ENCODE data around the gene BDP1. TPM values are rescaled to one million over a fixed set of nuclear protein-coding genes. Genes with fewer than 3 reads are reported as not detected.
A peak's percentile ranks its signal among the peaks of the same experiment; 100 is the strongest.
"Not testable (repeated sequence)": the region's sequence is repeated elsewhere in the genome, so short reads cannot be mapped to it uniquely, and the experiment has no call there.

The BDP1 gene
- total RNA-seq, 1 donor from 2014 or later, result 24.1 TPM

DNA sequence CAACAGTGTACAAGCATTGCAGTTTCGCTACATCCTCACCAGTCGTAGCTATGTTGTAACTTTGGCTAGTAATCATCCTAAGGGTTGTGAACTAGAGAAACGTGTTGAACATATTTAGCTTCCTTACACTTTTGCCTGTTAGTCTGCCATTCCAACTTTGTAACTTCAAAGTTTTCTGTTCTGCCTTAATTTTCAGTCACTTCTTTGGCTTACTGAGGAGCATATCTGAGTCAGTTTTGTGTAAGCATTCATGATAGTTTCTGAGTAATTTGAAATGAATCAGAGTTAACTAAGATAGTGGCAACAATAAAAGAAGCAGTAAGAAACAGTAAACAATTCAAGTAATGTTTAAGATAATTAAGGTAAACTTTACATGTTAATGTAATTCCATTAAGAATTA is 72.8 kb downstream of the BDP1 start:
- no peaks in the 10 kb centered on the region for H3K27me3 ChIP-seq (ENCODE audit: control insufficient read depth, insufficient read depth, low read length)
- no peak overlapping the region for H3K4me3 ChIP-seq (ENCODE audit: low read depth, low read length)
- TF ChIP-seq, protein P1, sequence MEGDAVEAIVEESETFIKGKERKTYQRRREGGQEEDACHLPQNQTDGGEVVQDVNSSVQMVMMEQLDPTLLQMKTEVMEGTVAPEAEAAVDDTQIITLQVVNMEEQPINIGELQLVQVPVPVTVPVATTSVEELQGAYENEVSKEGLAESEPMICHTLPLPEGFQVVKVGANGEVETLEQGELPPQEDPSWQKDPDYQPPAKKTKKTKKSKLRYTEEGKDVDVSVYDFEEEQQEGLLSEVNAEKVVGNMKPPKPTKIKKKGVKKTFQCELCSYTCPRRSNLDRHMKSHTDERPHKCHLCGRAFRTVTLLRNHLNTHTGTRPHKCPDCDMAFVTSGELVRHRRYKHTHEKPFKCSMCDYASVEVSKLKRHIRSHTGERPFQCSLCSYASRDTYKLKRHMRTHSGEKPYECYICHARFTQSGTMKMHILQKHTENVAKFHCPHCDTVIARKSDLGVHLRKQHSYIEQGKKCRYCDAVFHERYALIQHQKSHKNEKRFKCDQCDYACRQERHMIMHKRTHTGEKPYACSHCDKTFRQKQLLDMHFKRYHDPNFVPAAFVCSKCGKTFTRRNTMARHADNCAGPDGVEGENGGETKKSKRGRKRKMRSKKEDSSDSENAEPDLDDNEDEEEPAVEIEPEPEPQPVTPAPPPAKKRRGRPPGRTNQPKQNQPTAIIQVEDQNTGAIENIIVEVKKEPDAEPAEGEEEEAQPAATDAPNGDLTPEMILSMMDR (IDR thresholded peaks at IDR 0.05; ENCODE audit: insufficient read depth, low read length, poor library complexity, severe bottlenecking), result no peak
- peaks cover 1% of the 10 kb centered on the region for H3K36me3 ChIP-seq (ENCODE audit: control insufficient read depth, insufficient read depth, low read length)
- no peak for DNase-seq (ENCODE audit: low read depth)

DNA sequence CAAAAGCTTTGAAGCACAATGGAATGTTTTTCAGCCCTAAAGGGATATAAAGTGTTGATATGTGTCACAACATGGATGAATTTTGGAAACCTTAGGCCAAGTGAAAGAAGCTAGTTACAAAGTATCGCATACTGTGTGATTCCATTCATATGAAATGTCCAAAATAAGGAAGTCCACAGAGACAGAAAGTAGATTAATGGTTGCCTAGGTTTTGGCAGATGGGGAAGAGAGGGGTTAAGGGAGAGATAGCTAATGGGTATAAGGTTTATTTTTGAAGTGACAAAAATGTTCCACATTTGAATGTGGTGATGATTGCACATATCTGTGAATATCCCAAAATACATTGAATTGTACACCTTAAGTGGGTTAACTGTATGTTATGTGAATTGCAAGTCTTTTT is 74.2 kb downstream of the BDP1 start:
- no peaks in the 10 kb centered on the region for H3K36me3 ChIP-seq (ENCODE audit: control insufficient read depth, insufficient read depth, low read length)
- H3K27me3 ChIP-seq (ENCODE audit: control insufficient read depth, insufficient read depth, low read length), result no peaks in the 10 kb centered on the region
- H3K4me3 ChIP-seq (ENCODE audit: low read depth, low read length), result no peak overlapping the region
- no peak for DNase-seq (ENCODE audit: low read depth)
- TF ChIP-seq, protein P1 (IDR thresholded peaks at IDR 0.05; ENCODE audit: insufficient read depth, low read length, poor library complexity, severe bottlenecking), result no peak

DNA sequence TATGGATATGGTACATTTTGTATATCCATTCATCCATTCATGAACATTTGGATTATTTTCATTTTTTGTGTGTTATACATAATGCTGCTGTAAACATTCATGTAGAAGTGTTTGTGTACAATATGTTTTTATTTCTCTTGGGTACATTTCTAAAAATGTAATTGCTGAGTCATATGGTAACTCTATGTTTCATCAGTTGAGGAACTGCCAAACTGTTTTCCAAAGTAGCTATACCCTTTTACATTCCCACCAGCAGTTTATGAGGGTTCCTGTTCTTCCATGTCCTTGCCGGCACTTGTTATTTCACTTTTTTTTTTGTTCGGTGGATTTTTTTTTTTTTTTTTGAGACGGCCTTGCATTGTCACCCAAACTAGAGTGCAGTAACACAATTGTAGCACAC is 77.7 kb downstream of the BDP1 start:
- no peaks in the 10 kb centered on the region for H3K27me3 ChIP-seq (ENCODE audit: control insufficient read depth, insufficient read depth, low read length)
- H3K4me3 ChIP-seq (ENCODE audit: low read depth, low read length), result no peak overlapping the region
- H3K36me3 ChIP-seq (ENCODE audit: control insufficient read depth, insufficient read depth, low read length), result peaks cover 2% of the 10 kb centered on the region
- no peak for DNase-seq (ENCODE audit: low read depth)
- TF ChIP-seq, protein P1 (IDR thresholded peaks at IDR 0.05; ENCODE audit: insufficient read depth, low read length, poor library complexity, severe bottlenecking), result no peak

DNA sequence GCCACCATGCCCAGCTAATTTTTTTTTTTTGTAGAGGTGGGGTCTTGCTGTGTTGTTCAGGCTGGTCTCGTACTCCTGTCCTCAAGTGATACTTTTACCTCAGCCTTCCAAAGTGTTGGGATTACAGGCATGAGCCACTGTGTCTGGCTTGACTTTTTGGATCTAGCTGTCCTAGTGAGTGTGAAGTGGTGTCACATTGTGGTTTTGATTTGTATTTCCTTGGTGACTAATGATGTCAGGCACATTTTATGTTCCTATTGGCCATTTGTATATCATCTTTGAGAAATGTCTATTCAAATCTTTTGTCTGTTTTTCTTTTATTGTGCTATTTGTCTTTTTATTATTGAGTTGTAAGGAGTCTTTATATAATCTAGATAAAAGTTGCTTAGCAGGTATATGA is 78.2 kb downstream of the BDP1 start:
- peak; percentile 1 for DNase-seq (ENCODE audit: low read depth)
- no peak overlapping the region for H3K4me3 ChIP-seq (ENCODE audit: low read depth, low read length)
- H3K36me3 ChIP-seq (ENCODE audit: control insufficient read depth, insufficient read depth, low read length), result peaks cover 2% of the 10 kb centered on the region
- TF ChIP-seq, protein P1 (IDR thresholded peaks at IDR 0.05; ENCODE audit: insufficient read depth, low read length, poor library complexity, severe bottlenecking), result no peak
- no peaks in the 10 kb centered on the region for H3K27me3 ChIP-seq (ENCODE audit: control insufficient read depth, insufficient read depth, low read length)

DNA sequence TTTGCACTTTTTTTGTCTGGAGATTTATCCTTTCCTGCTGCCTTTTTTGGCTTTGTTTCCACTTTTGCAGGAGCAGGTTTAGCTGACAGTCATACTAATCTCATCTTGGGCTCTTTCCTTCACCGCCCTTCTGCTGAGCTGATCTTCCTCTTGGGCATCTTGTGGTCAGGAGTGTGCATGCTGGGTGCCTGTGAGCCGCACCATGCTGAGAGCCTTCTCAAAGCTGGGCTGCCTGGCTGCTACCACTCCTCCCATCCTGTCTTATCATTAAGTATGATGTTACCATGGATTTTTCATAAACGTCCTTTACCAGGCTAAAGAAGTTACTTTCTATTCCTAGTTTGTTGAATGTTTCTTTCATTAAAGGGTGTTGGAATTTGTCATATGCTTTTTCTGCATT is 82.2 kb downstream of the BDP1 start:
- H3K36me3 ChIP-seq (ENCODE audit: control insufficient read depth, insufficient read depth, low read length), result peaks cover 2% of the 10 kb centered on the region
- TF ChIP-seq, protein P1 (IDR thresholded peaks at IDR 0.05; ENCODE audit: insufficient read depth, low read length, poor library complexity, severe bottlenecking), result no peak
- DNase-seq (ENCODE audit: low read depth), result no peak
- H3K27me3 ChIP-seq (ENCODE audit: control insufficient read depth, insufficient read depth, low read length), result no peaks in the 10 kb centered on the region
- H3K4me3 ChIP-seq (ENCODE audit: low read depth, low read length), result no peak overlapping the region

DNA sequence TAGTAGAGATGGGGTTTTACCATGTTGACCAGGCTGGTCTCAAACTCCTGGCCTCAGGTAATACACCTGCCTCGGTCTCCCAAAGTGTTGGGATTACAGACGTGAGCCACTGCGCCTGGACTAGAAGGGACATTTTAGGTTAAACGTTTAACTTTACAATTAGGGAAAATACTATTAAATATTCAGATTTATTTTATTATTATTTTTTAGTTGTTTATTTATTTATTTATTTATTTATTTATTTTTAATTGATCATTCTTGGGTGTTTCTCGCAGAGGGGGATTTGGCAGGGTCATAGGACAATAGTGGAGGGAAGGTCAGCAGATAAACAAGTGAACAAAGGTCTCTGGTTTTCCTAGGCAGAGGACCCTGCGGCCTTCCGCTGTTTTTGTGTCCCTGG is 95.4 kb downstream of the BDP1 start:
- not testable (repeated sequence) for H3K27me3 ChIP-seq (ENCODE audit: control insufficient read depth, insufficient read depth, low read length); H3K36me3 ChIP-seq (ENCODE audit: control insufficient read depth, insufficient read depth, low read length); H3K4me3 ChIP-seq (ENCODE audit: low read depth, low read length); DNase-seq (ENCODE audit: low read depth)

DNA sequence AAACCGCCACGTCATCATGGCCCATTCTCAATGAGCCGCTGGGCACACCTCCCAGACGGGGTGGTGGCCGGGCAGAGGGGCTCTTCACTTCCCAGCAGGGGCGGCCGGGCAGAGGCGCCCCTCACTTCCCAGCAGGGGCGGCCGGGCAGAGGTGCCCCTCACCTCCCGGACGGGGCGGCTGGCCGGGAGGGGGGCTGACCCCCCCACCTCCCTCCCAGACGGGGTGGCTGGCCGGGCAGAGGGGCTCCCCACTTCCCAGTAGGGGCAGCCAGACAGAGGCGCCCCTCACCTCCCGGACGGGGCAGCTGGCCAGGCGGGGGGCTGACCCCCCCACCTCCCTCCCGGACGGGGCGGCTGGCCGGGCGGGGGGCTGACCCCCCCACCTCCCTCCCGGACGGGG is 96.1 kb downstream of the BDP1 start:
- H3K27me3 ChIP-seq (ENCODE audit: control insufficient read depth, insufficient read depth, low read length); DNase-seq (ENCODE audit: low read depth); H3K4me3 ChIP-seq (ENCODE audit: low read depth, low read length); H3K36me3 ChIP-seq (ENCODE audit: control insufficient read depth, insufficient read depth, low read length): not testable (repeated sequence)

DNA sequence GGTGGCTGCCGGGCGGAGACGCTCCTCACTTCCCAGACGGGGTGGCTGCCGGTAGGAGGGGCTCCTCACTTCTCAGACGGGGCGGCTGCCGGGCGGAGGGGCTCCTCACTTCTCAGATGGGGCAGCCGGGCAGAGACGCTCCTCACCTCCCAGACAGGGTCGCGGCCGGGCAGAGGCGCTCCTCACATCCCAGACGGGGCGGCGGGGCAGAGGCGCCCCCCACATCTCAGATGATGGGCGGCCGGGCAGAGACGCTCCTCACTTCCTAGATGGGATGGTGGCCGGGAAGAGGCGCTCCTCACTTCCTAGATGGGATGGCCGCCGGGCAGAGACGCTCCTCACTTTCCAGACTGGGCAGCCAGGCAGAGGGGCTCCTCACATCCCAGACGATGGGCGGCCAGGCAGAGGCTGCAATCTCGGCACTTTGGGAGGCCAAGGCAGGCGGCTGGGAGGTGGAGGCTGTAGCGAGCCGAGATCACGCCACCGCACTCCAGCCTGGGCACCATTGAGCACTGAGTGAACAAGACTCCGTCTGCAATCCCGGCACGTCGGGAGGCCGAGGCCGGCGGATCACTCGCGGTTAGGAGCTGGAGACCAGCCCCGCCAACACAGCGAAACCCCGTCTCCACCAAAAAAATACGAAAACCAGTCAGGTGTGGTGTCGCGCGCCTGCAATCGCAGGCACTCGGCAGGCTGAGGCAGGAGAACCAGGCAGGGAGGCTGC is 96.7 kb downstream of the BDP1 start:
- not testable (repeated sequence) for H3K27me3 ChIP-seq (ENCODE audit: control insufficient read depth, insufficient read depth, low read length); DNase-seq (ENCODE audit: low read depth); H3K36me3 ChIP-seq (ENCODE audit: control insufficient read depth, insufficient read depth, low read length); H3K4me3 ChIP-seq (ENCODE audit: low read depth, low read length)
